Nephron progenitor cell (in vitro differentiated cells): Measurements from ENCODE around the gene ZNF462.

Experiments used
- DNase-seq: peaks from one replicate; pipeline ENCODE4 v3.0.0; 2021
- H3K27ac Mint-ChIP-seq: 2 replicates; pipeline ENCODE4 v1.8.0; 2021; ENCODE audit warnings: mild to moderate bottlenecking, moderate library complexity, mixed read lengths
- H3K27me3 Mint-ChIP-seq: 2 replicates; pipeline ENCODE4 v1.8.0; 2021; ENCODE audit warnings: mild to moderate bottlenecking, low read depth, mixed read lengths; ENCODE audit not compliant: poor library complexity
- H3K36me3 Mint-ChIP-seq: 2 replicates; pipeline ENCODE4 v1.8.0; 2021; ENCODE audit warnings: low read depth, mixed read lengths
- H3K4me1 Mint-ChIP-seq: 2 replicates; pipeline ENCODE4 v1.8.0; 2021; ENCODE audit warnings: mixed read lengths
- H3K4me3 Mint-ChIP-seq: 2 replicates; pipeline ENCODE4 v1.8.0; 2021; ENCODE audit warnings: mild to moderate bottlenecking, moderate library complexity, mixed read lengths
- H3K9me3 Mint-ChIP-seq: 2 replicates; pipeline ENCODE4 v1.8.0; 2021; ENCODE audit warnings: mild to moderate bottlenecking, moderate library complexity, mixed read lengths
- TF ChIP-seq, protein P1 (sequence below): fragments of 200-600 bp; sonication (generic); IDR thresholded peaks from 2 replicates; pipeline ENCODE4 v1.5.0; 2021; ENCODE audit warnings: antibody characterized with exemption

Gene ZNF462

GRCh38 chr9:107049803-107050184 lies 186.8 kb downstream of the ZNF462 start:
- TF ChIP-seq, protein P1, sequence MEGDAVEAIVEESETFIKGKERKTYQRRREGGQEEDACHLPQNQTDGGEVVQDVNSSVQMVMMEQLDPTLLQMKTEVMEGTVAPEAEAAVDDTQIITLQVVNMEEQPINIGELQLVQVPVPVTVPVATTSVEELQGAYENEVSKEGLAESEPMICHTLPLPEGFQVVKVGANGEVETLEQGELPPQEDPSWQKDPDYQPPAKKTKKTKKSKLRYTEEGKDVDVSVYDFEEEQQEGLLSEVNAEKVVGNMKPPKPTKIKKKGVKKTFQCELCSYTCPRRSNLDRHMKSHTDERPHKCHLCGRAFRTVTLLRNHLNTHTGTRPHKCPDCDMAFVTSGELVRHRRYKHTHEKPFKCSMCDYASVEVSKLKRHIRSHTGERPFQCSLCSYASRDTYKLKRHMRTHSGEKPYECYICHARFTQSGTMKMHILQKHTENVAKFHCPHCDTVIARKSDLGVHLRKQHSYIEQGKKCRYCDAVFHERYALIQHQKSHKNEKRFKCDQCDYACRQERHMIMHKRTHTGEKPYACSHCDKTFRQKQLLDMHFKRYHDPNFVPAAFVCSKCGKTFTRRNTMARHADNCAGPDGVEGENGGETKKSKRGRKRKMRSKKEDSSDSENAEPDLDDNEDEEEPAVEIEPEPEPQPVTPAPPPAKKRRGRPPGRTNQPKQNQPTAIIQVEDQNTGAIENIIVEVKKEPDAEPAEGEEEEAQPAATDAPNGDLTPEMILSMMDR = no peak
- Mint-ChIP-seq H3K4me1 (peaks cover 21% of the 10 kb centered on the region), H3K4me3 (no peak overlapping the region), H3K27ac (no peak overlapping the region), H3K36me3 (no peaks in the 10 kb centered on the region), H3K9me3 (no peaks in the 10 kb centered on the region), H3K27me3 (peaks cover 3% of the 10 kb centered on the region)
- DNase-seq = no peak

GRCh38 chr9:107051392-107051791 lies 188.4 kb downstream of the ZNF462 start:
- TF ChIP-seq, protein P1 = no peak
- Mint-ChIP-seq H3K27me3 (peaks cover 3% of the 10 kb centered on the region), H3K36me3 (no peaks in the 10 kb centered on the region), H3K9me3 (no peaks in the 10 kb centered on the region), H3K4me3 (no peak overlapping the region), H3K4me1 (peaks cover 26% of the 10 kb centered on the region), H3K27ac (no peak overlapping the region)
- DNase-seq = no peak

- TF ChIP-seq, protein P1 = no peak
- Mint-ChIP-seq H3K27me3 (peaks cover 3% of the 10 kb centered on the region), H3K4me3 (no peak overlapping the region), H3K4me1 (peaks cover 8% of the 10 kb centered on the region), H3K36me3 (no peaks in the 10 kb centered on the region), H3K9me3 (no peaks in the 10 kb centered on the region), H3K27ac (no peak overlapping the region)
- DNase-seq = no peak
These were observed 191.2 kb downstream of the ZNF462 start for GRCh38 chr9:107054146-107054545.

DNA sequence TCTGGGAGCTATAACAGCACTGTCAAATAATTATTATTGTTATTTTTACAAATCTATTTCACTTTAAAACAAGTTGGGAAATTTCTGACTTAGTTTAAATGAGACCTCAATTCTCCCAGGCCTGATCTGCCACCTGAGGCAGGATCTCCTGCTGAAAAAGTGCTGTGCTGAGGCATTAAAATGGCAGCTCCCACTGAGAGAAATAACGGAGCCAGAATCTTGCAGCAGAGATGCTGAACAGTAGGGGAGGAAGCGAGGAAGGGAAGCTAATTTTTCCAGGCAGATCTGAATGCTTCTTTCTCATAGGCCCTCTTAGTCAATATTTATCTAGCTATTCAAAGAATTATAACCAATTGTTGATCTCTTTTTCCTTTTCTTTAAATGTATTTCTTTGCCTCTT lies 196.3 kb downstream of the ZNF462 start:
- no peak for DNase-seq
- Mint-ChIP-seq H3K4me1 (peaks cover 5% of the 10 kb centered on the region), H3K9me3 (peaks cover 12% of the 10 kb centered on the region), H3K27ac (no peak overlapping the region), H3K27me3 (peaks cover 7% of the 10 kb centered on the region), H3K36me3 (no peaks in the 10 kb centered on the region), H3K4me3 (no peak overlapping the region)
- TF ChIP-seq, protein P1 = no peak

DNA sequence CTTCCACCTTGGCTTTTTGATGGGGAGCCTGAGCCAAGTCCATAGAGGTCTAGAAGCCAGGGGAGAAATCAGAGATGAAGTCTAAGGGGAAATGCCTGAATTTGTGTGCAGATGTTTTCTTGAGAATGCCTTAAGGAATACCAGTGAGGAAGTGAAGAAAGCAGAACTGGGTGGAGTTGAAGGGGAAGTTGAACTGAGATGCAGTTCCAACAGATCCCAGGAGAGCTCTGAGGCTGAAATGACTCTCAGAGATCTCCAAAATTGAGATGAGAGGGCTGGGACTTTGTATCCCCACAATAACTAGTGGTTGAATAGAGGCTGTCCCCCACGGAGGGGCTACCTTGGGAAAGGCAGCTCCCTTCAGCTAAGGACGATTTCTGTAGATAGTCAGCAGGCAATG lies 197.1 kb downstream of the ZNF462 start:
- peaks cover 13% of the 10 kb centered on the region for H3K4me1 Mint-ChIP-seq
- TF ChIP-seq, protein P1 = no peak
- H3K27me3 Mint-ChIP-seq = peaks cover 7% of the 10 kb centered on the region
- no peak overlapping the region for H3K27ac Mint-ChIP-seq
- no peak for DNase-seq
- H3K4me3 Mint-ChIP-seq = no peak overlapping the region
- H3K9me3 Mint-ChIP-seq = peaks cover 12% of the 10 kb centered on the region
- H3K36me3 Mint-ChIP-seq = no peaks in the 10 kb centered on the region
